Trophoblast cell (in vitro differentiated cells and primary cell): ENCODE data around the gene ACTR3C. TPM values are rescaled to one million over a fixed set of nuclear protein-coding genes. Genes with fewer than 3 reads are reported as not detected.

Experiments used
- DNase-seq, 2 donors: peaks; one replicate each; pipeline ENCODE4 v3.0.0-alpha.2; 2016
- H2AFZ ChIP-seq: 2 replicates; pipeline ENCODE4 v1.6.1; 2013; ENCODE audit warnings: low read length, moderate library complexity, mild to moderate bottlenecking; ENCODE audit not compliant: insufficient read depth, poor library complexity
- H2AK5ac ChIP-seq: 2 replicates; pipeline ENCODE4 v1.6.1; 2013; ENCODE audit warnings: mild to moderate bottlenecking, low read length
- H2BK120ac ChIP-seq: 2 replicates; pipeline ENCODE4 v1.6.1; 2013; ENCODE audit warnings: low read length, mild to moderate bottlenecking, moderate library complexity; ENCODE audit not compliant: insufficient read depth, poor library complexity
- H2BK12ac ChIP-seq: 2 replicates; pipeline ENCODE4 v1.6.1; 2013; ENCODE audit warnings: mild to moderate bottlenecking, low read length, moderate library complexity
- H2BK5ac ChIP-seq: 2 replicates; pipeline ENCODE4 v1.6.1; 2013; ENCODE audit warnings: low read length, low read depth, moderate library complexity, mild to moderate bottlenecking; ENCODE audit not compliant: poor library complexity
- H3K14ac ChIP-seq: 2 replicates; pipeline ENCODE4 v1.6.1; 2013; ENCODE audit warnings: mild to moderate bottlenecking, low read length
- H3K18ac ChIP-seq: 2 replicates; pipeline ENCODE4 v1.6.1; 2013; ENCODE audit warnings: mild to moderate bottlenecking, low read length
- H3K23ac ChIP-seq: 2 replicates; pipeline ENCODE4 v1.6.1; 2013; ENCODE audit warnings: low read length
- H3K27ac ChIP-seq: 2 replicates; pipeline ENCODE4 v1.5.1; 2013; ENCODE audit warnings: low read depth, mild to moderate bottlenecking, inconsistent platforms, low read length, moderate library complexity
- H3K27me3 ChIP-seq: 2 replicates; pipeline ENCODE4 v1.6.1; 2013; ENCODE audit warnings: inconsistent platforms, mild to moderate bottlenecking, low read length, moderate library complexity; ENCODE audit not compliant: insufficient read depth
- H3K36me3 ChIP-seq, 2 experiments: 1 replicate in 1 of 2; 2 replicates in 1 of 2; pipeline ENCODE4 v1.6.1; 2013; ENCODE audit warnings: low read length in 2 of 2, mild to moderate bottlenecking in 2 of 2, moderate library complexity in 1 of 2; ENCODE audit not compliant: insufficient read depth in 2 of 2, control insufficient read depth in 1 of 2
- H3K4ac ChIP-seq: 2 replicates; pipeline ENCODE4 v1.6.1; 2013; ENCODE audit warnings: low read depth, mild to moderate bottlenecking, low read length, moderate library complexity
- H3K4me1 ChIP-seq, 2 experiments: 1 replicate in 1 of 2; 2 replicates in 1 of 2; pipeline ENCODE4 v1.6.1; 2013; ENCODE audit warnings: low read length in 2 of 2, mild to moderate bottlenecking in 2 of 2, moderate library complexity in 1 of 2; ENCODE audit not compliant: insufficient read depth in 2 of 2, control insufficient read depth in 1 of 2
- H3K4me2 ChIP-seq: 2 replicates; pipeline ENCODE4 v1.6.1; 2013; ENCODE audit warnings: inconsistent platforms, mild to moderate bottlenecking, low read length, moderate library complexity
- H3K4me3 ChIP-seq: 2 replicates; pipeline ENCODE4 v1.5.1; 2013; ENCODE audit warnings: mild to moderate bottlenecking, low read depth, low read length, inconsistent platforms
- H3K79me1 ChIP-seq: one replicate; pipeline ENCODE4 v1.6.1; 2013; ENCODE audit warnings: low read length
- H3K79me2 ChIP-seq: 2 replicates; pipeline ENCODE4 v1.6.1; 2013; ENCODE audit warnings: low read length, mild to moderate bottlenecking; ENCODE audit not compliant: control insufficient read depth, insufficient read depth, poor library complexity
- H3K9ac ChIP-seq: 2 replicates; pipeline ENCODE4 v1.6.1; 2013; ENCODE audit warnings: mild to moderate bottlenecking, low read length
- H3K9me3 ChIP-seq: 2 replicates; pipeline ENCODE4 v1.6.1; 2013; ENCODE audit warnings: low read depth, mild to moderate bottlenecking, control low read depth, inconsistent platforms, low read length; ENCODE audit not compliant: insufficient read depth
- H4K12ac ChIP-seq: 2 replicates; pipeline ENCODE4 v1.6.1; 2013; ENCODE audit warnings: low read depth, mild to moderate bottlenecking, low read length, moderate library complexity
- H4K8ac ChIP-seq: 2 replicates; pipeline ENCODE4 v1.6.1; 2013; ENCODE audit warnings: low read depth, mild to moderate bottlenecking, low read length, moderate library complexity
- H4K91ac ChIP-seq: one replicate; pipeline ENCODE4 v1.6.1; 2013; ENCODE audit warnings: low read depth, mild to moderate bottlenecking, low read length, moderate library complexity
- WGBS: extraction: QIAGEN DNeasy Blood & Tissue Kit; methylation state at CpG from one replicate; pipeline ENCODE4 v1.1.7; 2013; ENCODE audit warnings: missing lambda C conversion rate; ENCODE audit not compliant: insufficient read length, insufficient coverage; ENCODE audit errors: extremely low coverage; 5-methylcytosine and 5-hydroxymethylcytosine counted together
- polyA plus RNA-seq: library from polyadenylated mRNA; stranded (reverse); fragments of 200-250 nt; gene quantifications from 2 replicates; pipeline ENCODE4 v1.2.3, GENCODE V29; 2013

ACTR3C gene
- 0.03 and 0.11 TPM in 2 replicates for polyA plus RNA-seq

DNA sequence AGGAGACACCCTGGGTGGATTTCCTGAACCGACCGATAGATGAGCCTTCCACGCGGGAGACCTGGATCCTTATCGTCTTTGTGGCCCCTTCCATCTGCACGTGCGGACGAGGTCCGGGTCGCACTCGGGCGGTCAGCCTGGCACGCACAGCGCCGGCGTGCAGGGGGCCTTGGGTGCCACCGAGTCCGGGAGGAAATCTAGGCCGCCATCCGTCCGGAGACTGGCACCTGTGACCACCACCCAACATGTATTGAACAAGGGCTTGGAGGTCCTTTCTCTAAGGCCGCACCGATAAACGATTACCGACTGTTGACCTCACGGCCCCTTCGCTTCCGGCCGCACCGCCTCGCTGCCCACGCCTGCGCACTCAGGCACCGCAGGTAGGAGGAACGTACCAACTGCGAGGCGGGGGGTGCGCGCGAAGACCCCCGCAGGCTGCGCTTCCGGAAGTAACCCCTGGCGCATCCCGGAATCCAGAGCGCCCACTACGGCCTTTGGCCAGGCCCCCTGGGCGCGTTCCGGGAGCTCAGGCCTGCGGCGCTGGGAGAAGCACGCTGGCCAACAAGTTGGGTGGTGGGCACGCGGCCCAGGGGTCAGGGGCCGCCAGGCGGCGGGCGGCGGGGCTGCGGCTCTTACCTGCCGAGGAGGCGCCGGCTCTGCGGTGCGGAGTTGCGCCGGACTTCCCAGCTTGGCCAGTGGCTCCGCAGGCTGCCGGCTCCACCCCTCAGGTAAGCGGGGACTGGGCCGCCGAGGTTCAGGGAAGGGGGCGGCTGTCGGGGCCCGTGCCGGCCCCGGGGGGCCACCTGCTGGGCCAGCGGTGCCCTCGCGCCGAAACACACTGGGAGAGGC lies at the start of gene ACTR3C, which contains the start of gene LRRC61:
Gene ACTR3C, minus strand, starts transcription at position 713 of the 849 bp plus-strand sequence. CDS start 28,249 bp downstream, outside the sequence.
Gene LRRC61, plus strand, starts transcription at position 523 of the 849 bp plus-strand sequence. CDS start 13,507 bp downstream, outside the sequence.
- Histone ChIP-seq H3K4me3 (no peak within 1 kb of the TSS), H4K8ac (peak within 1 kb of the TSS; percentile 63), H3K27me3 (no peaks in the 10 kb centered on the region), H2BK12ac (peak within 1 kb of the TSS; percentile 80), H3K79me2 (peaks cover 2% of the 10 kb centered on the region), H4K12ac (peak within 1 kb of the TSS; percentile 28), H3K79me1 (peaks cover 36% of the 10 kb centered on the region), H3K36me3 (no peaks in the 10 kb centered on the region), H2BK120ac (peak within 1 kb of the TSS; percentile 70), H4K91ac (peak within 1 kb of the TSS; percentile 57), H3K14ac (peak within 1 kb of the TSS; percentile 78), H2AK5ac (peak within 1 kb of the TSS; percentile 89), H3K4me1 (peaks cover 21 to 25% of the 10 kb centered on the region in 2 experiments), H2AFZ (peak within 1 kb of the TSS; percentile 67), H3K9me3 (peaks cover 3% of the 10 kb centered on the region), H3K9ac (no peak within 1 kb of the TSS), H3K18ac (peak within 1 kb of the TSS; percentile 16), H2BK5ac (peak within 1 kb of the TSS; percentile 49), H3K27ac (peak within 1 kb of the TSS; percentile 62), H3K23ac (no peak within 1 kb of the TSS), H3K4ac (peak within 1 kb of the TSS; percentile 31), H3K4me2 (no peak within 1 kb of the TSS)
- peak; percentile 46 to 68 for DNase-seq
- WGBS = no CpG with 5 or more reads among the region's 82 CpGs

DNA sequence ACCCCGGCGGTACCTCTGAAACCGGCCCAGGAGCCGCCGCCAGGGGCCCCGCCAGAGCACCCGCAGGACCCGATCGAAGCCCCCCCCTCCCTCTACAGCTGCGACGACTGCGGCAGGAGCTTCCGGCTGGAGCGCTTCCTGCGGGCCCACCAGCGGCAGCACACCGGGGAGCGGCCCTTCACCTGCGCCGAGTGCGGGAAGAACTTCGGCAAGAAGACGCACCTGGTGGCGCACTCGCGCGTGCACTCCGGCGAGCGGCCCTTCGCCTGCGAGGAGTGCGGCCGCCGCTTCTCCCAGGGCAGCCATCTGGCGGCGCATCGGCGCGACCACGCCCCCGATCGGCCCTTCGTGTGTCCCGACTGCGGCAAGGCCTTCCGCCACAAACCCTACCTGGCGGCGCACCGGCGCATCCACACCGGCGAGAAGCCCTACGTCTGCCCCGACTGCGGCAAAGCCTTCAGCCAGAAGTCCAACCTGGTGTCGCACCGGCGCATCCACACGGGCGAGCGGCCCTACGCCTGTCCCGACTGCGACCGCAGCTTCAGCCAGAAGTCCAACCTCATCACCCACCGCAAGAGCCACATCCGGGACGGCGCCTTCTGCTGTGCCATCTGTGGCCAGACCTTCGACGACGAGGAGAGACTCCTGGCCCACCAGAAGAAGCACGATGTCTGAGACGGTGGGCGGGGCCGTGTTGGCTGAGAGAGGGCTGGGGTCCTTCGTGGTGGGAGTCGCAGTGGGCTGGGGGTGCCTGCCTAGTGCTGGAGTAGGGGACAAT lies 49.1 kb upstream of the ACTR3C start:
- Histone ChIP-seq H2BK5ac (peak overlapping the region; percentile 99), H3K23ac (no peak overlapping the region), H2BK12ac (peak overlapping the region; percentile 89), H4K8ac (peak overlapping the region; percentile 90), H2AK5ac (peak overlapping the region; percentile 95), H3K9ac (no peak overlapping the region), H3K14ac (peak overlapping the region; percentile 92), H3K9me3 (no peaks in the 10 kb centered on the region), H3K4ac (peak overlapping the region; percentile 100), H3K18ac (peak overlapping the region; percentile 95), H4K12ac (peak overlapping the region; percentile 59), H3K4me1 (peaks cover 56 to 64% of the 10 kb centered on the region in 2 experiments), H3K79me1 (peaks cover 70% of the 10 kb centered on the region), H3K27ac (peak overlapping the region; percentile 100), H3K36me3 (peaks cover 35 to 37% of the 10 kb centered on the region in 2 experiments), H3K4me3 (no peak overlapping the region), H2AFZ (peak overlapping the region; percentile 46), H2BK120ac (peak overlapping the region; percentile 83), H4K91ac (peak overlapping the region; percentile 98), H3K4me2 (peak overlapping the region; percentile 7), H3K27me3 (no peaks in the 10 kb centered on the region), H3K79me2 (peaks cover 53% of the 10 kb centered on the region)
- no peak for DNase-seq
- no CpG with 5 or more reads among the region's 79 CpGs for WGBS

DNA sequence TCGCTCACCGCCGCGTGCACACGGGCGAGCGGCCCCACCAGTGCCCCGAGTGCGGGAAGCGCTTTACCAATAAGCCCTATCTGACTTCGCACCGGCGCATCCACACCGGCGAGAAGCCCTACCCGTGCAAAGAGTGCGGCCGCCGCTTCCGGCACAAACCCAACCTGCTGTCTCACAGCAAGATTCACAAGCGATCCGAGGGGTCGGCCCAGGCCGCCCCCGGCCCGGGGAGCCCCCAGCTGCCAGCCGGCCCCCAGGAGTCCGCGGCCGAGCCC lies 48.6 kb upstream of the ACTR3C start:
- Histone ChIP-seq H3K23ac (no peak overlapping the region), H3K4ac (peak overlapping the region; percentile 100), H3K4me1 (peaks cover 54 to 63% of the 10 kb centered on the region in 2 experiments), H3K36me3 (peaks cover 35 to 37% of the 10 kb centered on the region in 2 experiments), H3K4me2 (no peak overlapping the region), H2AK5ac (peak overlapping the region; percentile 7), H3K14ac (peak overlapping the region; percentile 99), H2BK5ac (peak overlapping the region; percentile 99), H4K12ac (no peak overlapping the region), H2AFZ (no peak overlapping the region), H3K79me1 (peaks cover 69% of the 10 kb centered on the region), H3K9ac (no peak overlapping the region), H2BK12ac (no peak overlapping the region), H2BK120ac (peak overlapping the region; percentile 75), H4K8ac (peak overlapping the region; percentile 6), H3K27me3 (no peaks in the 10 kb centered on the region), H3K79me2 (peaks cover 53% of the 10 kb centered on the region), H3K4me3 (no peak overlapping the region), H3K9me3 (no peaks in the 10 kb centered on the region), H4K91ac (peak overlapping the region; percentile 98), H3K18ac (peak overlapping the region; percentile 66), H3K27ac (peak overlapping the region; percentile 100)
- DNase-seq = no peak
- WGBS = no CpG with 5 or more reads among the region's 30 CpGs
